A549 (cell line): ENCODE data around the gene ANKRD17. TPM values are rescaled to one million over a fixed set of nuclear protein-coding genes. Genes with fewer than 3 reads are reported as not detected.

ENCODE experiments used
- ATAC-seq, 2 experiments: fragments of 200-7000 bp in 1 of 2; fragments of >200 bp in 1 of 2; cut with Nextera tagmentation in 1 of 2; cut with Tn5 transposase in 1 of 2; 3 replicates each; pipeline versions ENCODE4 v1.8.0 to v1.9.1; 2018 to 2020; ENCODE audit warnings: mild to moderate bottlenecking in 1 of 2, moderate library complexity in 1 of 2
- CTCF ChIA-PET: fragments of 300-600 bp; sonication (Branson Sonifier 250); formaldehyde crosslinking; extraction: SDS; loops from one replicate; lab custom pipeline; 2021; ENCODE audit warnings: antibody characterized with exemption, inconsistent platforms; lab: Yijun Ruan, JAX
- POLR2A ChIA-PET: fragments of 350-600 bp; formaldehyde crosslinking; extraction: SDS; loops from one replicate; lab custom pipeline; 2021; ENCODE audit warnings: antibody characterized with exemption, inconsistent platforms; lab: Yijun Ruan, JAX
- DNase-seq, 2 experiments: peaks; one replicate each; pipeline versions ENCODE4 v3.0.0 to v3.0.0-alpha.2; 2011 to 2016; ENCODE audit warnings: low read depth in 1 of 2, low spot score in 1 of 2
- FAIRE-seq: peaks from 2 replicates; lab custom pipeline; 2011; peaks lifted over from hg19 to GRCh38; lab: Jason Lieb, UNC
- H3K27ac ChIP-seq, 2 experiments: fragments of >200 bp; sonication (Bioruptor Twin); formaldehyde crosslinking; 3 replicates each; pipeline ENCODE4 v1.5.1; 2016 to 2017
- H3K4me1 ChIP-seq: fragments of >200 bp; sonication (Bioruptor Twin); formaldehyde crosslinking; 3 replicates; pipeline ENCODE4 v1.6.1; 2016
- H3K4me2 ChIP-seq: fragments of >200 bp; sonication (Bioruptor Twin); formaldehyde crosslinking; 3 replicates; pipeline ENCODE4 v1.6.1; 2016
- H3K4me3 ChIP-seq: fragments of >200 bp; sonication (Bioruptor Twin); formaldehyde crosslinking; 3 replicates; pipeline ENCODE4 v1.5.1; 2016
- H3K9me3 ChIP-seq: fragments of >200 bp; sonication (Bioruptor Twin); formaldehyde crosslinking; 3 replicates; pipeline ENCODE4 v1.6.1; 2016
- CBX2 ChIP-seq: fragments of 200-600 bp; sonication (generic); IDR thresholded peaks from 2 replicates; pipeline ENCODE4 v1.6.1; 2016; ENCODE audit warnings: low read depth, mild to moderate bottlenecking, borderline replicate concordance
- CEBPB ChIP-seq, 2 experiments: fragments of >200 bp in 1 of 2; sonication (Bioruptor Twin) in 1 of 2; formaldehyde crosslinking in 1 of 2; IDR thresholded peaks; 2 replicates each; pipeline ENCODE4 v1.6.1; 2012 to 2016
- HDAC2 ChIP-seq: fragments of 200-600 bp; sonication (generic); IDR thresholded peaks from 2 replicates; pipeline ENCODE4 v1.6.1; 2016
- HEYL ChIP-seq: fragments of 250-450 bp; sonication (Bioruptor Pico); IDR thresholded peaks from 2 replicates; pipeline ENCODE4 v1.8.0; 2021; ENCODE audit warnings: mild to moderate bottlenecking, moderate library complexity
- HOXB13 ChIP-seq: fragments of 250-450 bp; sonication (Bioruptor Pico); IDR thresholded peaks from 2 replicates; pipeline ENCODE4 v1.5.0; 2020; ENCODE audit warnings: low read depth, mild to moderate bottlenecking, moderate library complexity
- JUN ChIP-seq, 2 experiments: fragments of >200 bp; sonication (Bioruptor Twin); formaldehyde crosslinking; IDR thresholded peaks; 2 replicates in 1 of 2; 3 replicates in 1 of 2; pipeline ENCODE4 v1.6.1; 2016 to 2017
- KDM5A ChIP-seq: fragments of 200-600 bp; sonication (generic); IDR thresholded peaks from 2 replicates; pipeline ENCODE4 v1.6.1; 2016; ENCODE audit warnings: antibody characterized with exemption, mild to moderate bottlenecking
- MAZ ChIP-seq: fragments of 150-350 bp; IDR thresholded peaks from 2 replicates; pipeline ENCODE4 v1.6.1; 2014; ENCODE audit warnings: antibody characterized with exemption, low read depth, low read length, borderline replicate concordance
- POLR2A ChIP-seq: IDR thresholded peaks from 2 replicates; pipeline ENCODE4 v1.6.1; 2012; ENCODE audit warnings: mild to moderate bottlenecking, low read length
- RFX5 ChIP-seq: fragments of 450-650 bp; IDR thresholded peaks from 2 replicates; pipeline ENCODE4 v1.7.1; 2014; ENCODE audit warnings: antibody characterized with exemption, mild to moderate bottlenecking, moderate library complexity
- SMC3 ChIP-seq: fragments of >200 bp; sonication (Bioruptor Twin); formaldehyde crosslinking; IDR thresholded peaks from 3 replicates; pipeline ENCODE4 v1.6.1; 2018; ENCODE audit warnings: inconsistent platforms
- SREBF2 ChIP-seq: fragments of 450-650 bp; IDR thresholded peaks from 2 replicates; pipeline ENCODE4 v1.6.1; 2014; ENCODE audit warnings: mild to moderate bottlenecking, moderate library complexity
- WGBS: methylation state at CpG from one replicate; pipeline ENCODE4 v1.1.6; 2017; ENCODE audit errors: missing lambda C conversion rate; 5-methylcytosine and 5-hydroxymethylcytosine counted together
- polyA plus RNA-seq, 4 experiments: library from polyadenylated mRNA; depleted of rRNA in 3 of 4; stranded (reverse); fragments of >200 nt; fragmentation: RNase III in 1 of 4; extraction: RNeasy Plus Mini Kit Qiagen cat#74134 plus additional on column Dnase treatment in 1 of 4; gene quantifications; 2 replicates in 3 of 4; 3 replicates in 1 of 4; pipeline ENCODE4 v1.2.3, GENCODE V29; 2011 to 2017
- TF ChIP-seq, protein P1 (sequence below): fragments of 450-650 bp; IDR thresholded peaks from 2 replicates; pipeline ENCODE4 v1.6.1; 2014; ENCODE audit warnings: antibody characterized with exemption
- TF ChIP-seq, protein P2 (sequence below): fragments of 250-450 bp; sonication (Bioruptor Pico); IDR thresholded peaks from 2 replicates; pipeline ENCODE4 v1.5.0; 2020; ENCODE audit warnings: low read depth, mild to moderate bottlenecking, moderate library complexity
- TF ChIP-seq, protein P3 (sequence below): fragments of 250-450 bp; sonication (Bioruptor Pico); IDR thresholded peaks from 2 replicates; pipeline ENCODE4 v1.5.0; 2021; ENCODE audit warnings: mild to moderate bottlenecking, moderate library complexity, borderline replicate concordance
- TF ChIP-seq, protein P4 (sequence below): fragments of >200 bp; sonication (Bioruptor Twin); formaldehyde crosslinking; IDR thresholded peaks from 3 replicates; pipeline ENCODE4 v1.6.1; 2016

Gene ANKRD17
- polyA plus RNA-seq, 2 of the 4 experiments (the other 2 are of a cell fraction) = 18.1 to 43.5 TPM

DNA sequence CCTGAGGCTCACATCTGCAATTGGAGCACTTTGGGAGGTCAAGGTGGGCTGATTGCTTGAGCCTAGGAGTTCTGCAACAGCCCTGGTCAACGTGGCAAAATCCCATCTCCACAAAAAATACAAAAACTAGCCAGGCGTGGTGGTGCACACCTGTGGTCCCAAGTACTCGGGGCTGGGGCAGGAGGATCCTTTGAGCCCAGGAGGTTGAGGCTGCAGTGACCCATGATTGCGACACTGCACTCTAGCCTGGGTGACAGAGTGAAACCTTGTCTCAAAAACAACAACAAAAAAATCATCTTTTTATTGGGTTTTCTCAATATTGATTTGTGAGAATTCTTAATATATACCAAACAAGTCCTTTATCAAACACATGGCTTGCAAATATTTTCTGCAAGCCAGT is 64.9 kb downstream of the ANKRD17 start:
- no peak for ATAC-seq

DNA sequence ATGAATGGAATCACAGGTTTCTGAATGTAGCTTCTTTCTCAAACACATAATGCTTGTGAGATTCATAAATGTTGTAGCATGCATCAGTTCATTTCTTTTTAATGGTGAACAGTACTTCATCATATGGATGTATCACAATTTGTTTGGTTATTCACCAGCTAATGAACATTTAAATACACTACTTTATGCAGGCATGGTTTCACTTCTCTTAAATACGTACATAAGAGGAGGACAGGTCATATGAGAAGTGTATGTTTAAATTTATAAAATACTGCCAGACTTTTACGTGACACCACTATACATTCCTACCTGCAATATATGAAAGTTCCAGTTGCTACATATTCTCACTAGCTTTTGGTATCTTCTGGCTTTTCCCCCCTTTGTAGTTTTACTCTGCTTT is 65.4 kb downstream of the ANKRD17 start:
- ATAC-seq = no peak
- FAIRE-seq = no peak
- Histone ChIP-seq H3K4me2 (0 out of 3 replicates have a peak overlapping the region, but pooled peaks have one; percentile 6), H3K4me1 (peaks cover 16% of the 10 kb centered on the region; the same call in 1 of the 3 replicates), H3K9me3 (no peaks in the 10 kb centered on the region), H3K27ac (no peak overlapping the region), H3K4me3 (no peak overlapping the region)
- no peak for TF ChIP-seq CEBPB (IDR thresholded peaks at IDR 0.05)
- POLR2A ChIA-PET = no interaction called here
- DNase-seq = no peak
- CTCF ChIA-PET = no interaction called here
- WGBS = 85% methylated on average over 2 of the region's 2 CpGs

More for the DNA sequence above, 64.9 kb downstream of the ANKRD17 start:
- CTCF ChIA-PET = no interaction called here
- H3K4me2 ChIP-seq = no peak overlapping the region
- TF ChIP-seq HDAC2 = no peak
- TF ChIP-seq, protein P1, sequence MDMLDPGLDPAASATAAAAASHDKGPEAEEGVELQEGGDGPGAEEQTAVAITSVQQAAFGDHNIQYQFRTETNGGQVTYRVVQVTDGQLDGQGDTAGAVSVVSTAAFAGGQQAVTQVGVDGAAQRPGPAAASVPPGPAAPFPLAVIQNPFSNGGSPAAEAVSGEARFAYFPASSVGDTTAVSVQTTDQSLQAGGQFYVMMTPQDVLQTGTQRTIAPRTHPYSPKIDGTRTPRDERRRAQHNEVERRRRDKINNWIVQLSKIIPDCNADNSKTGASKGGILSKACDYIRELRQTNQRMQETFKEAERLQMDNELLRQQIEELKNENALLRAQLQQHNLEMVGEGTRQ = no peak
- TF ChIP-seq POLR2A = no peak
- TF ChIP-seq CEBPB (IDR thresholded peaks at IDR 0.05) = peak in 1 of 2 experiments; percentile 39; a peak in 1 of 4 replicates
- peaks cover 20% of the 10 kb centered on the region; the same call in 2 of the 3 replicates for H3K4me1 ChIP-seq
- H3K27ac ChIP-seq = no peak overlapping the region
- DNase-seq (no peak), FAIRE-seq (no peak)
- POLR2A ChIA-PET = no interaction called here
- no peak overlapping the region for H3K4me3 ChIP-seq
- 93% methylated on average over 4 of the region's 4 CpGs for WGBS
- H3K9me3 ChIP-seq = no peaks in the 10 kb centered on the region

DNA sequence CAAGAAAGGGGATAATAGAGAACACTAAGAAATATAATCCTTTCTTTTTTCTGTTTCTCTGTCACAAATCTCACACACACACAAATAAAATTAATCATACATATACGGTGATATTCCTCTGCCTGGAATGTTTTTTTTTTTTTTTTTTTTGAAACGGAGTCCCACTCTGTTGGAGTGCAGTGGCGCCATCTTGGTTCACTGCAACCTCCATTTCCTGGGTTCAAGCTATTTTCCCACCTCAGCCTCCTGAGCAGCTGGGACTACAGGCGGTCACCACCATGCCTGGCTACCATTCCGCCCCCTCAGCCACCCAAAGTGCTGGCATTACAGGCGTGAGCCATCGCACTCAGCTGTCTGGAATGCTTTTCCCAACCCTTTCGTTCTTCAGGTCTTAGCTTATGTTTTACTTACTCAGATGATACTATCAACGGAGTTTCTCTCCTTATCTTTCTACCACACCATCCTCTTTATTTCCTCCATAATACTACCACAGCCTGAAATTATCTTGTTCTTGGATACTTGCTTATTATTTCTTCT is 69.3 kb downstream of the ANKRD17 start:
- Histone ChIP-seq H3K4me3 (no peak overlapping the region), H3K27ac (no peak overlapping the region), H3K4me2 (no peak overlapping the region), H3K4me1 (peaks cover 16% of the 10 kb centered on the region; the same call in 1 of the 3 replicates), H3K9me3 (no peaks in the 10 kb centered on the region)
- CTCF ChIA-PET = no interaction called here
- no peak for ATAC-seq
- no peak for DNase-seq
- POLR2A ChIA-PET = no interaction called here
- FAIRE-seq = no peak
- 91% methylated on average over 9 of the region's 9 CpGs for WGBS
- TF ChIP-seq SMC3 (no peak), JUN (IDR thresholded peaks at IDR 0.05) (no peak), RFX5 (no peak), HEYL (CRISPR knock-in tag) (no peak), SREBF2 (no peak), CBX2 (no peak), KDM5A (no peak), HDAC2 (no peak), HOXB13 (CRISPR knock-in tag) (no peak), MAZ (no peak)
- TF ChIP-seq, protein P2, sequence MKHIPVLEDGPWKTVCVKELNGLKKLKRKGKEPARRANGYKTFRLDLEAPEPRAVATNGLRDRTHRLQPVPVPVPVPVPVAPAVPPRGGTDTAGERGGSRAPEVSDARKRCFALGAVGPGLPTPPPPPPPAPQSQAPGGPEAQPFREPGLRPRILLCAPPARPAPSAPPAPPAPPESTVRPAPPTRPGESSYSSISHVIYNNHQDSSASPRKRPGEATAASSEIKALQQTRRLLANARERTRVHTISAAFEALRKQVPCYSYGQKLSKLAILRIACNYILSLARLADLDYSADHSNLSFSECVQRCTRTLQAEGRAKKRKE = no peak
- TF ChIP-seq, protein P1 = no peak
- TF ChIP-seq, protein P3, sequence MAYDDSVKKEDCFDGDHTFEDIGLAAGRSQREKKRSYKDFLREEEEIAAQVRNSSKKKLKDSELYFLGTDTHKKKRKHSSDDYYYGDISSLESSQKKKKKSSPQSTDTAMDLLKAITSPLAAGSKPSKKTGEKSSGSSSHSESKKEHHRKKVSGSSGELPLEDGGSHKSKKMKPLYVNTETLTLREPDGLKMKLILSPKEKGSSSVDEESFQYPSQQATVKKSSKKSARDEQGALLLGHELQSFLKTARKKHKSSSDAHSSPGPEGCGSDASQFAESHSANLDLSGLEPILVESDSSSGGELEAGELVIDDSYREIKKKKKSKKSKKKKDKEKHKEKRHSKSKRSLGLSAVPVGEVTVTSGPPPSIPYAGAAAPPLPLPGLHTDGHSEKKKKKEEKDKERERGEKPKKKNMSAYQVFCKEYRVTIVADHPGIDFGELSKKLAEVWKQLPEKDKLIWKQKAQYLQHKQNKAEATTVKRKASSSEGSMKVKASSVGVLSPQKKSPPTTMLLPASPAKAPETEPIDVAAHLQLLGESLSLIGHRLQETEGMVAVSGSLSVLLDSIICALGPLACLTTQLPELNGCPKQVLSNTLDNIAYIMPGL (CRISPR knock-in tag) = no peak
- TF ChIP-seq, protein P4, sequence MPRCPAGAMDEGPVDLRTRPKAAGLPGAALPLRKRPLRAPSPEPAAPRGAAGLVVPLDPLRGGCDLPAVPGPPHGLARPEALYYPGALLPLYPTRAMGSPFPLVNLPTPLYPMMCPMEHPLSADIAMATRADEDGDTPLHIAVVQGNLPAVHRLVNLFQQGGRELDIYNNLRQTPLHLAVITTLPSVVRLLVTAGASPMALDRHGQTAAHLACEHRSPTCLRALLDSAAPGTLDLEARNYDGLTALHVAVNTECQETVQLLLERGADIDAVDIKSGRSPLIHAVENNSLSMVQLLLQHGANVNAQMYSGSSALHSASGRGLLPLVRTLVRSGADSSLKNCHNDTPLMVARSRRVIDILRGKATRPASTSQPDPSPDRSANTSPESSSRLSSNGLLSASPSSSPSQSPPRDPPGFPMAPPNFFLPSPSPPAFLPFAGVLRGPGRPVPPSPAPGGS = no peak
